Dermis blood vessel endothelial cell (primary cell): Measurements from ENCODE around the gene EBPL. TPM values are rescaled to one million over a fixed set of nuclear protein-coding genes. Genes with fewer than 3 reads are reported as not detected.
"Not testable (repeated sequence)": the region's sequence is repeated elsewhere in the genome, so short reads cannot be mapped to it uniquely, and the experiment has no call there.

ENCODE experiments used
- DNase-seq: peaks from one replicate; pipeline ENCODE4 v3.0.0; 2010
- total RNA-seq: library from RNA; depleted of rRNA; stranded (reverse); fragments of >200 nt; gene quantifications from 2 replicates; pipeline ENCODE4 v1.2.3, GENCODE V29; 2014

The EBPL gene
- total RNA-seq, result 99.5 and 117 TPM in 2 replicates

GRCh38 chr13:49690995-49691784 lies at the start of gene EBPL:
TSS of gene EBPL (minus strand) at chr13:49691486. CDS start at chr13:49691424, 62 bp downstream.
- peak; percentile 92 for DNase-seq

GRCh38 chr13:49740870-49741269 lies 49.6 kb upstream of the EBPL start:
- DNase-seq, result no peak

- no peak for DNase-seq
Measured at GRCh38 chr13:49739498-49740187, 48.4 kb upstream of the EBPL start.

- peak; percentile 4 for DNase-seq
Measured at GRCh38 chr13:49733181-49733951, 42.1 kb upstream of the EBPL start.

- peak; percentile 43 for DNase-seq
Measured at GRCh38 chr13:49731766-49732165, 40.5 kb upstream of the EBPL start.

- DNase-seq, result no peak
Measured at GRCh38 chr13:49716615-49717014, 25.3 kb upstream of the EBPL start.

- no peak for DNase-seq
Measured at GRCh38 chr13:49714757-49715156, 23.5 kb upstream of the EBPL start.

- DNase-seq, result peak; percentile 70
Measured at GRCh38 chr13:49711218-49711863, 20.1 kb upstream of the EBPL start.

GRCh38 chr13:49704264-49704663 lies 13.0 kb upstream of the EBPL start:
- not testable (repeated sequence) for DNase-seq

GRCh38 chr13:49701491-49701890 lies 10.2 kb upstream of the EBPL start:
- DNase-seq, result no peak

- DNase-seq, result no peak
Measured at GRCh38 chr13:49697468-49697867, 6.2 kb upstream of the EBPL start.

- DNase-seq, result no peak
Measured at GRCh38 chr13:49694446-49694845, 3.2 kb upstream of the EBPL start.

- no peak for DNase-seq
Measured at GRCh38 chr13:49693877-49694276, 2.6 kb upstream of the EBPL start.

GRCh38 chr13:49693191-49693733 lies 2.0 kb upstream of the EBPL start:
- peak; percentile 68 for DNase-seq

- peak; percentile 47 for DNase-seq
Measured at GRCh38 chr13:49690133-49690994, 922 bp downstream of the EBPL start.

GRCh38 chr13:49683489-49683888 lies 7.8 kb downstream of the EBPL start:
- no peak for DNase-seq

- DNase-seq, result no peak
Measured at GRCh38 chr13:49681842-49682435, 9.3 kb downstream of the EBPL start.

GRCh38 chr13:49679246-49679645 lies 12.0 kb downstream of the EBPL start:
- DNase-seq, result peak; percentile 62

GRCh38 chr13:49678191-49678914 lies 12.9 kb downstream of the EBPL start:
- DNase-seq, result no peak

- DNase-seq, result no peak
Measured at GRCh38 chr13:49676581-49677298, 14.5 kb downstream of the EBPL start.
